Left hindlimb (tissue), 1 donor: ENCODE data around the gene SNRPE.
A peak's percentile ranks its signal among the peaks of the same experiment; 100 is the strongest.
"Not testable (repeated sequence)": the region's sequence is repeated elsewhere in the genome, so short reads cannot be mapped to it uniquely, and the experiment has no call there.

Source experiments
- DNase-seq: peaks from one replicate; pipeline ENCODE4 v3.0.0-alpha.2; 2018

Gene SNRPE

DNA sequence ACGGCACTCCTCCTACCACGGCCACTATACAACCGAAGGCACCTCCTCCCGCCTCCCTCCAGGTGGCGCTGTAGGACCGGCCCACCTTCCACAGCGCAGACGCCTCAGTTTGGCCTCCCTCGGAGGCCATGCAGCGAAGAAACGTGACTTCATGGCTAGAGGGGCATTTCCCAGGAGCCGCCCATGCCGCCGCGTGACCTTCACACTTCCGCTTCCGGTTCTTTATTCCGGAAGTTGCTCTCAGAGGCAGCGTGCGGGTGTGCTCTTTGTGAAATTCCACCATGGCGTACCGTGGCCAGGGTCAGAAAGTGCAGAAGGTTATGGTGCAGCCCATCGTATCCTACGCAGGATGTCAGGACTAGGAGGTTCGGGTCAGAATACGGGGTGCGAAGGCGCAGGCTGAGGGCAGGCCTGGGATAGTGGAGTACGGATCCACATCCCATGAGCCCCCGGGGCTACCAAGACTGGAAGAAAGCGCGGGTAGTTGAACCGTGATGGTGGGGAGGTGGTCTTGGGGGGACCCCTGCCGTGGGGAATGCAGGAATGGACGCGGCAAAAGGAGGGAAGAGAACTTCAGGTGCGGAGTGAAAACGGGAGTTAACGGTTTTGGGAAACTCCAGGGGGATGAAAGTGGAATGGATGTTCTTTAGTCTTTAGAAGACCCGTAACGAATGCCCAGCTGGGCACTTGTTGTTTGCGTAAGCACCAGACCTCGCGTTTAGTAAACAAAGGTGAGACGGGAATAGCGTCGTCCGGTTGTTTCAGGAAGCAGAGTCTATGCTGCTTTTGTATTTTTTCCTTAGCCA lies at the start of gene SNRPE:
SNRPE (plus strand) TSS at position 221 of the 806 bp plus-strand sequence; CDS start at position 282, 61 bp downstream.
- DNase-seq, result peak; percentile 99

DNA sequence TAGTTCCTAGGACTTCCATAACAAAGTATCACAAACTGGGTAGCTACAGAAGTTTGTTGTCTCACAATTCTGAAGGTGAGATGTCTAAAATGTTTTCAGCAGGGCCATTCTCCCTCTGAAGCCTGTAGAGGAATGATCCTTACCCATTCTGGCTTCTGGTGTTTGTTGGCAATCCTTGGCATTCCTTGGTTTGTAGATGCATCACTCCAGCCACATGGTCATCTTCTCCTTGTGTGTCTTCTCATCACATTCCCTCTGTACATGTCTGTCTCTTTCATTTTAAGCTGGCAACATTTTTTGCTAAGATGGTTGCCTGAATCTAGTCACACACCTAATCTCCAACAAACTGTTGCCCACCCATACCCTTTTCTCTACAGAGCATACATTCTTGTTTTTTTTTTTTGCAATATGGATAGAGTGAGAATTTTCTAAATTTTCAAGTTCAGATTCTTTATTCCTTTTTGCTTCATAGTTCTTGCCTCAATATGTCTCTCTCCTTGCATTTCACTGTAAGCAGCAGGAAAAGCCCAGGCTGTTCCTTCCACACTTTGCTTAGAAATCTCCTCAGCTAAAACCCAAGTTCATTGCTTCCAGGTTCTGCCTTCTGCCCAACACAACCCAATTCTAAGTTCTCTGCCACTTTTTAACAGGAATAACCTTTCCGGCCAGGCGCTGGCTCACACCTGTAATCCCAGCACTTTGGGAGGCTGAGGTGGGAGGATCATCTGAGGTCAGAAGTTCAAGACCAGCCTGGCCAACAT lies 47.6 kb upstream of the SNRPE start:
- no peak for DNase-seq

DNA sequence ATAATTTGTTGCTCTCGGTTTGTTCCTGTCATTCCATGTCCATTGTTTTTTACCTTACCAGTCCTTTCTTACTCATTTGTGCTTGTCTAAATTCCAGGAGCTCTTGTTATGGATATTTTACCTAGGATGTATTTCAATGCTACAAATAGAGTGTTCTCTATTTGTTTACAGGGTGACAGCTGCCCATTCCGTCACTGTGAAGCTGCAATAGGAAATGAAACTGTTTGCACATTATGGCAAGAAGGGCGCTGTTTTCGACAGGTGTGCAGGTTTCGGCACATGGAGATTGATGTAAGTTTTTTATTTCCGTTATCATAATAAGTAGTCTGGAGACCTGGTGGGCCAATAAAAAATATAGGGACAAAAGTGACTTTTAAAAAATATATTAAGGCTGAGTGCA lies 43.0 kb upstream of the SNRPE start:
- DNase-seq, result no peak

DNA sequence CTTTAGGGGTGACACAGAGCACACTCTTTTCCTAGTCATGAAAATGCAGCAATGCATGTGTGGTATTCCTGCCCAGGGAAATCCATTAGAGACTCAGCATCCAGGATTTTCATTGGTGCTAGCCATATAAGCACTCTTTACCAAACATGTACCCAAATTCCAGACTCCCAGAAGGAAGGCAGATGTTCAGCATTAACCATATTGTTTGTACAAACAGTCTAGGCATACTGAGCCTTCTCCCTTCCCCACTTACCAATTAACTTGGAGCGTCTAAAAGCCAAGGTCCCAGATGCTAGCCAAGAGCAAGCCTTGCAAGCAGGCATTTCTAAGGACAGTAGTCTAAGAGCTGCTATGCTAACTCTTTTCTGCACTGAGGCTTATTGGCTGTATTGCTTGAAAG lies 38.1 kb upstream of the SNRPE start:
- no peak for DNase-seq

DNA sequence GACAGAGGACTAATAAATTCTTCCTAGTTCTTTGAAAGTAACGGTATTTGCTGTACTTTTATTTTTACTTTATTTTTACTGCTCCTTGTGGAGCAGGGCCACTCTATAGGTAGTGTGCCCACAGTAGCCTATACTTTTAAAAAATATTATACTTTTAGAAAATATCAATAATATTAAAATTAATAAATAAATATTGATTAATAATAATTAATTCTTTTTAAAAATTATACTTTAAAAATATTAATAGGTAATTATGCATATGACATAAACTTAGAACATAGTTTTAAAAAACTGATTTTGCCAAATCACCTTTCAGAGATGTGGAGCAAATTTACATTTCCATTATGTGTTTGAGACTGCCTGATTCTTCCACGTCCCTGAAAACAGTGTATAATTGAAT lies 35.2 kb upstream of the SNRPE start:
- no peak for DNase-seq

DNA sequence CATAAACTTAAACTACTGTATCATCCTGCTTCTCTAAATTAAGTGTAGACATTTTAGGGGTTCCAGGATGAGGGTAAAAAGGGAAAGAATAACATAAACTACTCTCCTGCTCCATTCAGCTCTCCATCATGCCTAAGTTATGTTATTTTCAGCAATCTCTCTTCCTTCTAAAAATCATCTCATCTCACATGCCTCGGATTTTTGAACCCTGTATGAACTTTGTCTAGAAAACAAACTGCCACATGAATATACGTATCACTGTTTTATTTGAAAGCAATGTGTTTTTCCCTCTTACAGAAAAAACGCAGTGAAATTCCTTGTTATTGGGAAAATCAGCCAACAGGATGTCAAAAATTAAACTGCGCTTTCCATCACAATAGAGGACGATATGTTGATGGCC lies 33.4 kb upstream of the SNRPE start:
- no peak for DNase-seq

DNA sequence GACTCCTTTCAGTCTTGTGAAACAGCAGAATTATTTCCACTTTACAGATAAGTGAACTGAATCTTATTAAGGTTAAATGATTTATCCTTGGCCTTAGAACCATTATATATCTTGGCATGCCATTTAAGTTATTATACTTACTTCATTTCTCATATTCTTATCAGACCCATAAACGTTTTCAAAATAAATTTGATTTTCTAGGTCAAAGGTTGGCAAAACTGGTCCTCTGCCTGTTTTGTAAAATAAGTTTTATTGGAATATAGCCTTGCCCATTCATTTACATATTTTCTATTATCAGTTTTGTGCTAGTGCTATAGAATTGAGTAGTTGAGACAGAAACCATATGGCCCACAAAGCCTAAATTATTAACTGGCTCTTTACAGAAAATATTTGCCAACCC lies 32.9 kb upstream of the SNRPE start:
- DNase-seq, result no peak

DNA sequence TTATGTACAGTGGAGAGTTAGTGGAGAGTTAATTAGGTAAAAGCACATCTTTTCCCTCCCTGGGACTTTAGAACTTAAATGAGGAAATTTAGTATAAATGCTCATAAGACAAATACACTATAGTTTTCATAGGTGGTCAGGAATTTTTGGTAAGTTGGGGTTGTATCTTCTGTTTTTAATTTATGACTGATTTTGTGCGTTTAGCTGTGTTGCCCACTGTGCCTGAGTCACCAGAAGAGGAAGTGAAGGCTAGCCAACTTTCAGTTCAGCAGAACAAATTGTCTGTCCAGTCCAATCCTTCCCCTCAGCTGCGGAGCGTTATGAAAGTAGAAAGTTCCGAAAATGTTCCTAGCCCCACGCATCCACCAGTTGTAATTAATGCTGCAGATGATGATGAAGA lies 32.2 kb upstream of the SNRPE start:
- DNase-seq, result not testable (repeated sequence)

DNA sequence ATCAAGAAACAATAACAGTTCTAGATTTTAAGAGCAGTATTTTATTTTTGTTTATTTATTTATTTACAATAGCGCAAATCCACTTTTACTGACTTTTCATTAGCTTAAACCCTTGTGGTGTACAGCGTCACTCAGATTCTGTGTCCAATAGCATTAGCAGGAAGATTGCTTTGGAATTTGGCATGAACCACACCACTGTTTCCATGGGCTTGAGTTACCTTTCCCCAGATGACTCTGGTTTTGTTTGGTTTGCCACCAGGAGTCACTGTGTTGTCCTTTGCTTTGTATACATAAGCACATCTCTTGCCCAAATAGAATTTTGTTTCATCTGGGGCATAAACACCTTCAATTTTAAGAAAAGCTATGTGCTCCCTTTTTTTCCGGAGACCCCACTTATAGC lies 25.9 kb upstream of the SNRPE start:
- DNase-seq, result no peak

DNA sequence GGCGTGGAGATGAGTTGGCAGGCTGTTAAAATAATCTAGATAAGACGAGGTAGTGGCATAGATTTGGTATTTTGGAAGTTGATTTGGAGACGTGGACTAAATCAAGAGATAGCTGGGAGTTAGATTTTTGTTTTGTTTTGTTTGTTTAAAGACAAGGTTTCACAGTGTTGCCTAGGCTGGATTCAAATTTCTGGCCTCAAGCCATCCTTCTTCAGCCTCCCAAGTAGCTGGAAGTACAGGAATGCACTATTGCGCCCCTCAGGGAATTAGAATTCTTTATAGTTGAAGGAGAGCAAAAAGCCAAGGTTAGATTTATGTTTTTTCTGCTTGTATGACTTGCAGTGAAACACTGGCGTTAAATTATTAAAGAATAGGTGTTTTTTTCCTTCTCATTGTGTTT lies 22.3 kb upstream of the SNRPE start:
- DNase-seq, result no peak

DNA sequence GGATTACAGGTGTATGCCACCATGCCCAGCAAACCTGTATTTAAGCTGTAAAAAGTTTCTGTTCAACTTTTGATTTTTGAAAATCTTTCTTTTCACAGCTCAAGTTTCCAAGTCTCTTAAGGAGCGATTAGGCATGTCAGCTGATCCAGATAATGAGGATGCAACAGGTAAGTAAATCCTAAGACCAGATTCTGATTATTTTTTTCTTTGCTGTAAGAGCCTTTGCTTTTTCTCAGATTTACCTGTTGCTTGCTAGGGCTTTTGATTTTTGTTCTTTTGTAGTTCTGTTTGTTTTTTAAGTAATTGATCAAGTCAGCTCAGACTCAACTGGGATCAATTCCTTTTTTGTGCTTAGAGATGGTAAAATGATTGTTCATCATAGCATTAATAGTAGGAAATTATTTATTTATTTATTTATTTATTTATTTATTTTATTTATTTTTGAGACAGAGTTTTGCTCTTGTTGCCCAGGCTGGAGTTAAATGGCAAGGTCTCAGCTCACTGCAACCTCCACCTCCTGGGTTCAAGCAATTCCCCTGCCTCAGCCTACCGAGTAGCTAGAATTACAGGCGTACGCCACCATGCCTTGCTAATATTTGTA lies 21.1 kb upstream of the SNRPE start:
- no peak for DNase-seq

DNA sequence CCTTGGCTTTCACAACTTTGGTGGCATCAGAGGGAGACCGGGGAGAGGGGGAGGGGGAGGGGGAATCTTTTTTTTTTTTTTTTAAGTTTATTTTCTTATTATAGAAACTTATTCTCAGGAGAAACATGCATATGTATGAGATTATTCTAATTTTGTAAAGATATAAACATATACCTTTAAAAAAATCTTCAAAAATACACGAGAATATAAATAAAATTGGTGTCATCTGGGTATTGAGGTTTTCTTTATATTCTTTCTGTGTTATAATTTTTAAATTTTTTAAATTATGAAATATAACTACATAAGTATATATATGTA lies 18.9 kb upstream of the SNRPE start:
- DNase-seq, result no peak

DNA sequence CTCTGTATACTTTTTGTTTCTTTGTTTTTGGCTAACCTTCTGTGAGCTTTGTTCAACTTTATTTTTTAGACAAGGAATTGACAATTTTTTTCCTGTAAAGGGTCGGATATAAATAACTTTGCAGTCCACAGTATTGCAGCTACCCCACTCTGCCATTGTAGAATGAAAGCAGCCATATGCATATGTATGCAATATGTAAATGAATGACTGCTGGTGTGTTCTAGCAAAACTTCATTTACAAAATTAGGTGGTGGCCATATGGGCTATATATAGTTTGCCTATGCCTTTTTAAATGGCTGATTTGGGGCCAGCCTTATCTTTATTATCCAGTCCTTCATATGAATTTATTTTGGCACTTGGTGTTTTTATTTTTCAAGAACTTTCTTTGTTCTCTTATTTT lies 18.0 kb upstream of the SNRPE start:
- no peak for DNase-seq

DNA sequence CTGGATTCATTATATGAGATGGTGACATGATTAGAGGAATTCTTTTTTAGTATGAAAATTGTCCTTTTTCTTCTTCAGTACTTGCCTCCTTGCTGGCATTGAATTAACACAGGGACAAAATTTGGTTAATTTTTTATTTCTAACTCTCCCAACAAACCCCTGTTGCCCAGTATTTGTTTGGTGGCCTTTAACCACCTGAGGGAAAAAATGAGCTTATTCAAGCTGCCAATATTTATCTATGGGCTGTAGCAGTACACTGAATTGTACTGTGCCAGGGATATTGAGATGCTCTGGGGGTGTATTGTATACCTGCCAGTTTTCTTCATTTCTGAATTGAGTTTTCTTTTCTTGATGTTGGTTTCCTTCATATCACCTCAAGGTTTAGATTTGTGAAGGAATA lies 8.3 kb upstream of the SNRPE start:
- not testable (repeated sequence) for DNase-seq

DNA sequence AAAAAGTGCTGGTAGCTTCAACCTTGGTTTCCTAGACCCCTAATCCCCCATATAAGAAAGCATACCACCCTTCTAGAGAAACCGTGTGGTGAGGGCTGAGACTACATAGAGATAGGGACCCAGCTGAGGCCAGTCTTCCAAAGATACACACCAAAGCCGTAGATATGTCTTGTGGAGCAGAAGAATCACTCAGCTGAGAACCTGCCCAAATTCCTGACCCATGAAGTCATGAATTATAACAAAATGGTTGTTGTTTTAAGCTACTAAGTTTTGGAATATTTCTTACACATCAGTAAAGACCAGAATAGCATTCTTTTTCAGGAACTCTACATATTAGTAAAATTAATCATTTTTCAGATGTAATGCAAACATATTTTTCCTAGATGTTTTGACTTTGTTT lies 3.3 kb upstream of the SNRPE start:
- DNase-seq, result no peak

DNA sequence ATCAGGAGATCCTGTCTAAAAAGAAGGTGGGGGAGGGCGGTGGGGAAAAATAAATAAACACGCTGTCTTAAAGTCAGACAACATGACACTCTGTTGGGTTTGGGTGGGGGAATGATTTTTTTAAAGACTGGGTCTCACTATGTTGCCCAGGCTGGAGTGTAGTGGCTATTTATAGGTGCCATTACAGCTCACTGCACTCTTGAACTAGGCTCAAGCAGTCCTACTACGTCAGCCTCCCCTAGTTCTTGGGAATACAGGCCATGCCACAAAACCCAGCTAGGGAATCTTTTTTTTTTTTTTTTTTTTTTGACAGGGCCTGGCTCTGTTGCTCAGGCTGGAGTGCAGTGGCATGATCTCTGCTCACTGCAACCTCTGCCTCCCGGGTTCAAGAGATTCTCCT lies 2.4 kb upstream of the SNRPE start:
- DNase-seq, result no peak

DNA sequence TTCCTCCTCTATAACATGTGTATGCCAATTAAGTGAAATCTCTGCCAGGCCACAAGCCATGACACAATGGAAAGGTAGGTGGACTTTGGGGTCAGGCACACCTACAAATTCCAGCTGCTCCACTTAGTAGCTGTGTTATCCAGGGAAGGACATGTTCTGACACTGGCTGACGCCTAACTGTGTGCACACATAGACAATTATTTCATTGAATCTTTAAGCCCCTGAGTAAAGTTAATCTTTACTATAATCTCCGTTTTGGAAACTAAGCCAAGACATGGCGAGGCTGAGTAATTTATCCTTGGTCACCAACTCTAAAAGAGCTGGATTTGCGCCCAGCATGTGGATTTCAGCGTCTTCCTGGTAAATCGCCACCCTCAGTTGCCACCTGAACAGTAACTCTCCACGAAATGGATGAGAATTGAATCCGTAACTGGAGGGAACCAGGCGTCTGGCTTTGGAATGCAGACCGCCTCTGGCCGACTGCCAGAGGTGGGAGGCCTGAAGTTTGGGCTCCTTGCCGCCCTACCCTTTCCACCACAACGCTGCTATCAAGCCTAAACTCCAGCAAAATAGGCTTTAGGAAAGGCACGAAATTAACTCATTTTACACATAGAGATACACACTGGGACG lies 888 bp upstream of the SNRPE start:
- DNase-seq, result peak; percentile 47

DNA sequence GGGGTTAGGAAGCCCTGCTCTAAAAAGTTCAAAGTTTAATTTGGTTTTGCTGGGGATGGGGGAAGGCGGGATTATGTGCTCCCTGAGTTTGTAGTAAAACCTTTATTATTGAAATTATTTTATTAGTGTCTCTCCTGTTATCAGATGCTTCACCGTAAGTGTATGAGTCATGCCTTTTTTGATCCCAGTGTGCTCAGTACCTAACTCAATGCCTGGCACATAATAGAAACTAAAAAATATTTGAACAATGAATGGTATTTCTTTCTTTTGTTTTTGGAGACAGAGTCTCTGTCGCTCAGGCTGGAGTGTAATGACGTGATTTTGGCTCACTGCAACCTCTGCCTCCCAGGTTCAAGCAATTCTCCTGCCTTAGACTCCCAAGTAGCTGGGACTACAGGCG lies 6.4 kb downstream of the SNRPE start:
- no peak for DNase-seq

DNA sequence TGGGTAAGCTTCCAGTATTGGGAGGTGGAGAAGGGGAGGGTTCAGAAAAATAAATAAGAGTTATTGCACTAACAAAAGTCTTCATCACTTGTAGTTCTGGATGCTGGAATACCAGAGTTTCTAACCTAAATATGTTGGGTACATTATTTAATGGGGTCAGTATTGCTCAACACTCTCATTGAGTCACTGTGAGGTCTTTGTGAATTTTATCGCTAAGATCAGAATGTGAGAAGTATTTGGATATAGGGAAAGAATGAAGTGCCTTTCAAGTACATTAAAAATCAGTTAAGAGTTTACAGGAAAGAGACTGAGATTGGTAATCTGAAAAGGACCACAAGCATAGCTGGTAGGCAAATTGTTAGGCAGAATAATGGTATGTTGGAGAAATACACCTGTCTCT lies 8.8 kb downstream of the SNRPE start:
- no peak for DNase-seq

DNA sequence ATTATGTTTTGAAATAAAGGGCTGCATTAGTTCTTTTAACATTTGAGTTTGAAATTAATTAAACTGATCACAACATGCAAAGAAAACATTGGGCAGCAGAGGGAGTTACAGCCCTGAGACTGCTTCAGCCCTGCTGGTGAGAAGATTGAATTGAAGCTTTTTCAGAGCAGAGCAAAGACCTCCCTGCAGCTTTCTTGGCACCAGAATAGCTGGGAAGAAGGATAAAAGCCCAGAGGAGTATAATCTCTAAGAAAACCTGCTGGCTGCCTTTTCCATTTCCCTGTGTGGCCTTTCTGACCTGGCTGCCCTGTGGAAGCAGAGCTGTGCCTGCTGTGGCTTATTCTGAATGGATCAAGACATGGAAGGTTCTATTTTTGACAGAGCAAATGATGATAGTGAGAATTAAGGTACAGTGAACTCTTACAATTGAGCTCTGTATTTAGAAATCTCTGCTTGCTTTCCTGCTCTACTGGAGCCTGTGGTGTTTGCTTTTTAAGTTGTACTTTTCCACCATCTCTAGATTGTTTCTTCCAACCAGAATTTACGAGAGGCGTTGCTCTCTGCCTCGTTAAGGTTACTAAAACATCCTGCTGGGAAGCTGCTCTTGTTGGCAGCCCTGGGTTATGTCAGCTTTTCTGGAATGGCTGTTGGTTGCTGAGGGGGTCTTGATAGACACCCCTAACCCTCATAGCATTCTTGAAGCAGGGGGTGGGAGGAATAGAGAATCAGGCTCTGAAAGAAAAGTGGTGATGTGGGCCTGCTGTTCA lies 9.9 kb downstream of the SNRPE start:
- no peak for DNase-seq

DNA sequence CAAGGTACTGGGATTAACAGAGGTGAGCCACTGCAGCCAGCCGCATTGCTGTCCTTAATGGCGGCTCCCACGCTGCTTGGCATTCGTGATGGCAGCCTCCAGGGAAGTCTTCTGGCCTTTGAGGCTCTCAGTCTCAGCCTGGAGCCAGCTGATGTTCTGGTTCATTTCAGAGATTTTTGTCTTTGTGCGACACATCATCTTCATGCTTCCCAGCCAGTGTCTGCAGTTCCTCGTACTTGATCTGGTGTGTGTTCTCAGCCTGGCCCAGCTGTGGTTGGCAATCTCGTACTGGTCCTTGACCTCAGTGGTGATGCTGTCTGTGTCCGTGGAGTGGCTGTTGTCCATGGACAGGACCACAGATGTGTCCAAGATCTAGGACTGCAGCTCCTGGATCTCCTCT lies 11.7 kb downstream of the SNRPE start:
- no peak for DNase-seq

DNA sequence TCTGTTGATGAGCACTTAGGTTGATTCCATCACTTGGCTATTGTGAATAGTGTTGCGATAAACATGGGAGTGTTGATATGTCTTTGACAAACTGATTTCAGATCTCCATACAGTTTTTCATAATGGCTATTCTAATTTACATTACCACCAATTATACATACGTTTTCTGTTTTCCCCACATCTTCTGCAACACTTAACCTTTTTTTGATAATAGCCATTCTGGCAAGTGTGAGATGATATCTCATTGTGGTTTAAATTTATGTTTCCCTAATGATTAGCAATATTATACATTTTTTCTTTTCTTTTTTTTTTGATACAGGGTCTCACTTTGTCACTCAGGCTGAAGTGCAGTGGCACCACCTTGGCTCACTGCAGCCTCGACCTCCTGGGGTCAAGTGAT lies 17.0 kb downstream of the SNRPE start:
- no peak for DNase-seq

DNA sequence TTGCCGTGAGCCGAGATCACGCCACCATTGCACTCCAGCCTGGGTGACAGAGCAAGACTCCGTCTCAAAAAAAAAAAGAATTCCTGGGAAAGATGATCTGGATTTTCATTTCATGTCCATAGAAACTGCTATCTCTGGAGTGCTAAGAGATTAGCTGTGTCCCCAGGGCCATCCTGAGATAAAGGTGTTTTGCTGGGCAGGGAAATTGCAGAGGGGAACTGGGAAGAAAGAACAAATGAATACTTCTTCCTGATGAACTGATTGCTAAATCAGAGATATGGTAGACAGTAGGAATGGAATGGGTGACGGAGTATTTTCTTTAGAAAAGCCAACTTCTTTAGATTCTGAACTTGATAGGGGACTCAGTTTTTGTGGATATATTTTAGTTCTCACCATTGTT lies 19.2 kb downstream of the SNRPE start:
- DNase-seq, result no peak
